Activated CD4-positive, CD25-positive, alpha-beta regulatory T cell (primary cell): ENCODE results near the gene TMEM163.

Experiments
- DNase-seq, 4 experiments: peaks; one replicate each; lab custom pipeline; 2025; lab: John Stamatoyannopoulos, UW

Gene TMEM163

GRCh38 chr2:134410006-134410405, 308.8 kb downstream of the TMEM163 start:
- DNase-seq = no peak

DNA sequence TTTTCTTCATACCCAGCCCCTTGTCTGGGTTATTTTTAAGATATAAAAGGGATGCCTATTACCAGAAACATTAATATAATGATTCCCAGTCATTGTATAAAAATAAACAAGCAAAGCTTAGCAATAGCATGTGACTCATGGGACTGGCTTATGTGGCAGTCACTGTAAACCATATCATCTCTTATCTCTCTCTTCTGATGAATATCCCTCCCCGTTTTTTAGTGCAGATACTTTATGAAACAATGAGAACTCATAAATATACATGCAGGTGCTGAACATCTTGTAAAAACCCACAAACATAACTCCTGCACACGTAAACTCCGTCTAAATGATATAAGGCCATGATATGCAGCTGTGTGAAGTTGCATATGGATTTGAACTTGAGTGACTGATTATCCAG, 310.0 kb downstream of the TMEM163 start:
- no peak for DNase-seq

- DNase-seq = no peak
These were observed 310.4 kb downstream of the TMEM163 start for GRCh38 chr2:134408386-134408785.

DNA sequence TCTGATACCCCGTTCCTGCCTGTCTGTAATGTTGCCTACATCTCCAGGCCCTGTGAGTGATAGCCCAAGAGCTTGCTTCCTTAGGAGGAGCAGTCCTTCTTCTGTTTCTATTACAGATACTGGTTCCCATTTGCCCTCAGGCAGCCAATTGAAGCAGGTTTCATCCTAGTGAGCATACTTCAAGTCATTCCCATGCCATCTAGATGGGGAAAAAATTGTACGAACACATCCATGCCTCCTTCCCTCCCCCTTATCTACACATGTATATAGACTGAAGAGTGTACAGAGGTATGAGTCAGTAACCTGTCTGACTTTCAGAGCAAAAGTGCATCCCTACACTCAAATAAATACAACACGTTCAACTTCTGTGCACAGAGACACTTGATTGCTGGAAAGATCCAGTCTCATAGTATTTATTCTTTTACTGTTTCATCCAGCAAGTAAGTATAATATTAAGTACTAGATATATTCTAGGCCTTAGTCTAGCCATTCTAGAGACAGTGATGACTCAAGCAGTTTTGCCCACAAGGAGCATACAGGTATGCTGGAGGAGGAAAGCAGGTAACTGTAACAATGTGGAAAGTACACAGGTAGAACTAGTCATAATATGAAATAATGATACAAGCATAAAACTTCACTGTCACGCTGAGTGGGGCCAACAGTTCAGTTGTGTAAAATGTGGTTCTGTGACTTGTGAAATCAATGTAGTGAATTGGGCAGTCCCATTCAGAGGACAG, 311.5 kb downstream of the TMEM163 start:
- no peak for DNase-seq

- DNase-seq = no peak
These were observed 312.1 kb downstream of the TMEM163 start for GRCh38 chr2:134406736-134407135.

GRCh38 chr2:134406311-134406710, 312.5 kb downstream of the TMEM163 start:
- DNase-seq = no peak
